Measurements from ENCODE around the gene SMC1B. TPM values are rescaled to one million over a fixed set of nuclear protein-coding genes. Genes with fewer than 3 reads are reported as not detected.

Gene SMC1B
- total RNA-seq, 2 experiments from 2014 or later = 1.8 TPM

DNA sequence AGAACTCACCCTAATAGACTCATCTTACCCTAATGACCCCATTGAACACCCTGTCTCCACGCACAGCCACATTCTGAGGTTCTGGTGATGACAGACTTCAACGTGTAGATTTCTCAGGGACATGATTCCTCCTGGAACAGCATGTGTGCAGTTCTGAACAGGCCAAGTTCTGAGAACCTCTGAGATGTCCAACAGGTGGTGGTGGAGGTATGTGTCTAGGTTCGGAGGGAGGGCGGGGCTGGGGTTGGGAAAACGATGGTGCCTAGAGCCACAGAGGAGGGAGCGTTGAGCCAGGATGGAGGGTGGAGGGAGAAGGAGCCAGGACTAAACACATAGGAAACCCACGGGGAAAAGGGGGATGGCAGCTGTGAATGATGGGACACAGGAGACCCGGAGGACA lies 45.8 kb upstream of the SMC1B start:
- no peak for DNase-seq
- intact Hi-C loops (cut with micrococcal nuclease) = no loop called here

DNA sequence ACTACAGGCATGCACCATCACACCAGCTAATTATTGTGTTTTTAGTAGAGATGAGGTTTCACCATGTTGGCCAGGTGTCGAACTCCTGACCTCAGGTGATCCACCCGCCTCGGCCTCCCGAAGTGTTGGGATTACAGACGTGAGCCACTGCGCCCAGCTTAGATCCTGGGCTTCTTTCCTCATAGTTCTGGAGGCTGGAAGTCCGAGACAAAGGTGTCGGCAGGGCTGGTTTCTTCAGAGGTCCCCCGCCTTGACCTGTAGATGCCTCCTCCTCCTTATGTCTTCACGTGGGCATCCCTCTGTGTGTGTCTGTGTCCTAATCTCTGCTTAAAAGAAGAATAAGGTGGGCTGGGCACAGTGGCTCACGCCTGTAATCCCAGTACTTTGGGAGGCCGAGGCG lies 45.1 kb upstream of the SMC1B start:
- POLR2A ChIA-PET = no interaction called here
- CTCF ChIA-PET = no interaction called here
- no peak overlapping the region for H3K27ac Mint-ChIP-seq
- intact Hi-C loops (cut with micrococcal nuclease) = no loop called here
- no peaks in the 10 kb centered on the region for H3K4me1 Mint-ChIP-seq (ENCODE audit: low read depth)
- DNase-seq (no peak), ATAC-seq (no peak)
- no peaks in the 10 kb centered on the region for H3K9me3 Mint-ChIP-seq
- H3K4me3 Mint-ChIP-seq = no peak overlapping the region
- H3K36me3 Mint-ChIP-seq (ENCODE audit: low read depth) = no peaks in the 10 kb centered on the region
- peaks cover 2% of the 10 kb centered on the region for H3K27me3 Mint-ChIP-seq
- TF ChIP-seq, protein P1, sequence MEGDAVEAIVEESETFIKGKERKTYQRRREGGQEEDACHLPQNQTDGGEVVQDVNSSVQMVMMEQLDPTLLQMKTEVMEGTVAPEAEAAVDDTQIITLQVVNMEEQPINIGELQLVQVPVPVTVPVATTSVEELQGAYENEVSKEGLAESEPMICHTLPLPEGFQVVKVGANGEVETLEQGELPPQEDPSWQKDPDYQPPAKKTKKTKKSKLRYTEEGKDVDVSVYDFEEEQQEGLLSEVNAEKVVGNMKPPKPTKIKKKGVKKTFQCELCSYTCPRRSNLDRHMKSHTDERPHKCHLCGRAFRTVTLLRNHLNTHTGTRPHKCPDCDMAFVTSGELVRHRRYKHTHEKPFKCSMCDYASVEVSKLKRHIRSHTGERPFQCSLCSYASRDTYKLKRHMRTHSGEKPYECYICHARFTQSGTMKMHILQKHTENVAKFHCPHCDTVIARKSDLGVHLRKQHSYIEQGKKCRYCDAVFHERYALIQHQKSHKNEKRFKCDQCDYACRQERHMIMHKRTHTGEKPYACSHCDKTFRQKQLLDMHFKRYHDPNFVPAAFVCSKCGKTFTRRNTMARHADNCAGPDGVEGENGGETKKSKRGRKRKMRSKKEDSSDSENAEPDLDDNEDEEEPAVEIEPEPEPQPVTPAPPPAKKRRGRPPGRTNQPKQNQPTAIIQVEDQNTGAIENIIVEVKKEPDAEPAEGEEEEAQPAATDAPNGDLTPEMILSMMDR (IDR thresholded peaks at IDR 0.05) = no peak

More for the DNA sequence above, 45.8 kb upstream of the SMC1B start:
- ATAC-seq = no peak
- H3K4me1 Mint-ChIP-seq (ENCODE audit: low read depth) = no peaks in the 10 kb centered on the region
- H3K9me3 Mint-ChIP-seq = no peaks in the 10 kb centered on the region
- POLR2A ChIA-PET = no interaction called here
- CTCF ChIA-PET = no interaction called here
- no peak overlapping the region for H3K27ac Mint-ChIP-seq
- no peak overlapping the region for H3K4me3 Mint-ChIP-seq
- TF ChIP-seq, protein P1 (IDR thresholded peaks at IDR 0.05) = no peak
- H3K36me3 Mint-ChIP-seq (ENCODE audit: low read depth) = no peaks in the 10 kb centered on the region
- H3K27me3 Mint-ChIP-seq = peaks cover 2% of the 10 kb centered on the region

DNA sequence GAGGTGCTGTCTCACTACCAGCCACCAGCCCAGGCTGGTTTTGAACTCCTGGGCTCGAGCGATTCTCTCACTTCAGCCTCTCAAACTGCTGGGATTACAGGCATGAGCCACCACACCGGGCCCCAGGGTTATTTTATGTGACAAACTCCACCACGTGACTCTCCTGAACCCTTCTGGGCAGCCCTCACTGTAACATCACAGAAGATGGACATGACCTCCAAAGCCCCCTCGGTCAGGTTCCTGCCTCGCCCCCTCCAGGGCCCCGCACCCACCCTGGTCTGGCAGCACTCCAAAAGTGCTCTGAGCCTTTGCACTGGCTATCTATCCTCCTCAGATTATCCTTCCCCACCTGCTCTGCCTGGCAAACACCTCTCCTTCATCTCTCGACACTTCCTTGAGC lies 43.4 kb upstream of the SMC1B start:
- TF ChIP-seq, protein P1 (IDR thresholded peaks at IDR 0.05) = no peak
- intact Hi-C loops (cut with micrococcal nuclease) = no loop called here

DNA sequence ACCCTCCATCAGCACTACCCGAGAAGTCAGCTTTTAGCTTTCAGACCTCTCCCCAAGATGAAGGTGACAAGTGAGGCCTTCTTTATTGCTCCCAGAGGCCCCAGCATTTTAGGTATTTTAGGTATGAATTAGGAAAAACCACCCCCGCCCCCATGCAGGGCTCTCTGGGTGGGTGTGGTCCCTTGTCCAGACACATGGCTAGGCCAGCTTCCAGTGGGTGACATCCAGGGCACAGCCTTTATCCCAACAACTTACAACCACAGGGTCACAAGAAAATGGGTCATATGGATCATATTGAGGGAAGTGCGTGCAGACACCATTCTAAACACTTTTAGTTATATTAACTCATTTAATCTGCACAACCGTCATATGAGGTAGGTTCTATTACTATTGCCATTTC lies 42.2 kb upstream of the SMC1B start:
- POLR2A ChIA-PET = no interaction called here
- DNase-seq (no peak), ATAC-seq (no peak)
- CTCF ChIA-PET = interaction anchor here (1.3 kb wide), 1 partner anchor 99 kb away, joined by 3 read pairs; no protein-coding TSS in a partner anchor
- intact Hi-C loops (cut with micrococcal nuclease) = no loop called here
- peaks cover 2% of the 10 kb centered on the region for H3K27me3 Mint-ChIP-seq
- TF ChIP-seq, protein P1 (IDR thresholded peaks at IDR 0.05) = no peak
- H3K4me1 Mint-ChIP-seq (ENCODE audit: low read depth) = no peaks in the 10 kb centered on the region
- H3K36me3 Mint-ChIP-seq (ENCODE audit: low read depth) = no peaks in the 10 kb centered on the region
- H3K9me3 Mint-ChIP-seq = no peaks in the 10 kb centered on the region
- H3K4me3 Mint-ChIP-seq = no peak overlapping the region
- no peak overlapping the region for H3K27ac Mint-ChIP-seq

More for the DNA sequence above, 43.4 kb upstream of the SMC1B start:
- ChIA-PET CTCF (no interaction called here), POLR2A (no interaction called here)
- no peak overlapping the region for H3K4me3 Mint-ChIP-seq
- DNase-seq = no peak
- H3K4me1 Mint-ChIP-seq (ENCODE audit: low read depth) = no peaks in the 10 kb centered on the region
- H3K27ac Mint-ChIP-seq = no peak overlapping the region
- peaks cover 2% of the 10 kb centered on the region for H3K27me3 Mint-ChIP-seq
- no peaks in the 10 kb centered on the region for H3K9me3 Mint-ChIP-seq
- no peak for ATAC-seq
- no peaks in the 10 kb centered on the region for H3K36me3 Mint-ChIP-seq (ENCODE audit: low read depth)

DNA sequence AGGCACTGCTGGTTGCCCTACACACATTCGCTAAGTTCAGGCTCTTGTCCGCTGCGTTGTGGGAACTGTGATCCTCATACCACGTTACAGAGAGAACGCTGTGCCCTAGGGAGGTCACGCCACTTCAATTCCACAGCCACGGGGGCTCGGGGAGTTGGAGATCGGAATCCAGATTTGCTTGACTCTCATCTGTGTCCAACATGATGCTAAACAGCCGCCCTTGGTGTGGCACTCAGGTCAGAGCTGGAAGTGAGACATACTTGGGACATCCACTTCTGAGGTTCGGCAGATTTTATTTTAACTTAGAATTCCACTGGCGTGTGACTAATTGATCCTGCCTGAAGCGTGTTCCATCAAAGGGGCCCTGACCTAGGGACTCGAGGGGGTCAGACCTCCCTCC lies 41.8 kb upstream of the SMC1B start:
- DNase-seq = no peak
- H3K27me3 Mint-ChIP-seq = peaks cover 2% of the 10 kb centered on the region
- H3K27ac Mint-ChIP-seq = no peak overlapping the region
- no peaks in the 10 kb centered on the region for H3K4me1 Mint-ChIP-seq (ENCODE audit: low read depth)
- H3K9me3 Mint-ChIP-seq = no peaks in the 10 kb centered on the region
- TF ChIP-seq, protein P1 (IDR thresholded peaks at IDR 0.05) = no peak
- CTCF ChIA-PET = interaction anchor here (1.3 kb wide), 1 partner anchor 99 kb away, joined by 3 read pairs; no protein-coding TSS in a partner anchor
- POLR2A ChIA-PET = no interaction called here
- intact Hi-C loops (cut with micrococcal nuclease) = no loop called here
- no peak overlapping the region for H3K4me3 Mint-ChIP-seq
- H3K36me3 Mint-ChIP-seq (ENCODE audit: low read depth) = no peaks in the 10 kb centered on the region
- ATAC-seq = no peak

Data from activated CD8-positive, alpha-beta T cell treated with anti-CD3 and anti-CD28 coated beads for 36 hours (primary cell).